ENCODE measurements around the gene KIF17.

The KIF17 gene

GRCh38 chr1:20616847-20617487 is 100.8 kb downstream of the KIF17 start:
- no peak for DNase-seq

DNA sequence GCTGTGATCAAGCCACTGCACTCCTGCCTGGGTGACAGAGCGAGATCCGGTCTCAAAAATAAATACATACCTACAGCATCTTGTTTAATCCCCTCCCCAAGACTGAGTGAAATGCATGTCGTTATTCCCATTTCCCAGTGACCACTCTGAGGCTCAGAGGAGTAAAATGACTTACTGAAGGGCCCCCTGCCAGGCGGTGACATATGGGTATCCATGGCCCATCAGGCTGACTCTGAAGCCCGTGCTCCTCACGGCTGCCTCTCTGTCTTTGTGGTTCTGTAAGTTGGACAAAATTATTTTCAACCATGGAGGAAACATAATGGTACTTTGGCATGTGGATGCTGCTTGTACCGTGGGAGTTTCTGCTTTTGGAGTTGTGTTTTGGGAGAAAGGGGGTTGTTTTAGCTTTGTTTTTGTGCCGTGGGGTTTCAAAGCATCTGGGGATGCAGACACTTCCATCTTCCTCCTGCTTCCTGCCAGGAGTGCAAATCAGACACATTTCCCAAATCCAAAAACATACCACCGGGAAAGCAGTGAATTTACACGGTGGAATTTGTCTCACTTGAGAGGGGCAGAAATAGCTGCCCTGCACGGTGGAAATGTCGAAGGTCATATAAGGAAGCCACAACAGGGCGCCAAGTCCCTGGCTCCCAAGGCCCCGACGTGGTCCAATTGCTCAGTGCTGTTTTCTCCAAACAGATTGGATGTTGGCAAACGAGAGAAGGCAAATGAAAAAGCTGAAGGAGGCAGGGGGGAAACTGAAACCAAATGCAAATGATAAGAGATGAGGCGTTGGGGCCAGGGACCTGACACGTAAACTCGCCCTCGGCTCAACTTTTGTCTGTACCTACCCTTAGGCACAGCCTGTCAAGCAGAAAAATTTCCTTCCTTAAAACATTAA is 101.6 kb downstream of the KIF17 start:
- no peak for DNase-seq

GRCh38 chr1:20614131-20614579 is 103.7 kb downstream of the KIF17 start:
- no peak for DNase-seq
